Mesenchymal stem cell (in vitro differentiated cells and primary cell): Measurements from ENCODE around the gene TLR3.

Experiments used
- DNase-seq: peaks from one replicate; pipeline ENCODE4 v3.0.0-alpha.2; 2013
- H2AFZ ChIP-seq: one replicate; pipeline ENCODE4 v1.6.1; 2013; ENCODE audit warnings: low read depth, mild to moderate bottlenecking, control low read depth, inconsistent platforms, low read length, moderate library complexity
- H2AK5ac ChIP-seq: 2 replicates; pipeline ENCODE4 v1.6.1; 2013; ENCODE audit warnings: low read length, moderate library complexity, mild to moderate bottlenecking, inconsistent platforms; ENCODE audit not compliant: severe bottlenecking
- H2BK120ac ChIP-seq: one replicate; pipeline ENCODE4 v1.6.1; 2013; ENCODE audit warnings: low read depth, mild to moderate bottlenecking, inconsistent platforms, low read length, moderate library complexity
- H2BK12ac ChIP-seq, 2 experiments: one replicate each; pipeline ENCODE4 v1.6.1; 2013; ENCODE audit warnings: inconsistent platforms in 2 of 2, low read length in 2 of 2, mild to moderate bottlenecking in 2 of 2, moderate library complexity in 2 of 2, control low read depth in 1 of 2
- H2BK15ac ChIP-seq: one replicate; pipeline ENCODE4 v1.6.1; 2013; ENCODE audit warnings: mild to moderate bottlenecking, low read depth, inconsistent platforms; ENCODE audit not compliant: poor library complexity, severe bottlenecking
- H2BK5ac ChIP-seq: 2 replicates; pipeline ENCODE4 v1.6.1; 2013; ENCODE audit warnings: low read depth, mild to moderate bottlenecking, low read length, control low read depth, inconsistent platforms; ENCODE audit not compliant: poor library complexity, severe bottlenecking
- H3K14ac ChIP-seq, 2 experiments: one replicate each; pipeline ENCODE4 v1.6.1; 2013; ENCODE audit warnings: inconsistent platforms in 2 of 2, low read length in 2 of 2, control low read depth in 1 of 2, mild to moderate bottlenecking in 1 of 2, moderate library complexity in 1 of 2
- H3K18ac ChIP-seq, 2 experiments: one replicate each; pipeline ENCODE4 v1.6.1; 2013; ENCODE audit warnings: inconsistent platforms in 2 of 2, low read length in 2 of 2, control low read depth in 1 of 2, low read depth in 1 of 2, mild to moderate bottlenecking in 1 of 2
- H3K23ac ChIP-seq, 2 experiments: one replicate each; pipeline ENCODE4 v1.6.1; 2013; ENCODE audit warnings: inconsistent platforms in 2 of 2, low read length in 2 of 2, mild to moderate bottlenecking in 2 of 2, moderate library complexity in 2 of 2, control low read depth in 1 of 2
- H3K27ac ChIP-seq: 2 replicates; pipeline ENCODE4 v1.5.1; 2013; ENCODE audit warnings: mild to moderate bottlenecking, moderate library complexity, low read length, control low read depth, inconsistent platforms; ENCODE audit not compliant: poor library complexity, severe bottlenecking
- H3K27me3 ChIP-seq, 2 experiments: 2 replicates each; pipeline versions ENCODE4 v1.6.1 to v1.7.0; 2013; ENCODE audit warnings: low read length in 2 of 2, mild to moderate bottlenecking in 2 of 2, moderate library complexity in 2 of 2, control low read depth in 1 of 2, inconsistent platforms in 1 of 2; ENCODE audit not compliant: control insufficient read depth in 1 of 2, insufficient read depth in 1 of 2
- H3K36me3 ChIP-seq, 2 experiments: 2 replicates each; pipeline versions ENCODE4 v1.6.1 to v1.7.0; 2013; ENCODE audit warnings: low read length in 2 of 2, control low read depth in 1 of 2, inconsistent platforms in 1 of 2, low read depth in 1 of 2, mild to moderate bottlenecking in 1 of 2; ENCODE audit not compliant: insufficient read depth in 2 of 2, control insufficient read depth in 1 of 2
- H3K4ac ChIP-seq, 2 experiments: one replicate each; pipeline ENCODE4 v1.6.1; 2013; ENCODE audit warnings: inconsistent platforms in 2 of 2, low read length in 2 of 2, mild to moderate bottlenecking in 2 of 2, moderate library complexity in 2 of 2, control low read depth in 1 of 2, low read depth in 1 of 2
- H3K4me1 ChIP-seq: 2 replicates; pipeline ENCODE4 v1.6.1; 2013; ENCODE audit warnings: low read depth, low read length, control low read depth; ENCODE audit not compliant: control insufficient read depth, insufficient read depth
- H3K4me2 ChIP-seq: 2 replicates; pipeline ENCODE4 v1.6.1; 2013; ENCODE audit warnings: low read length, mild to moderate bottlenecking, inconsistent platforms; ENCODE audit not compliant: poor library complexity, severe bottlenecking
- H3K4me3 ChIP-seq, 2 experiments: 2 replicates each; pipeline versions ENCODE4 v1.5.1 to v1.7.0; 2013; ENCODE audit warnings: low read length in 2 of 2, mild to moderate bottlenecking in 2 of 2, control low read depth in 1 of 2, low read depth in 1 of 2; ENCODE audit not compliant: insufficient read depth in 1 of 2
- H3K79me1 ChIP-seq: replicated peaks from 2 replicates; pipeline ENCODE4 v1.6.1; 2013; ENCODE audit warnings: mild to moderate bottlenecking, control low read depth, low read length, inconsistent platforms; ENCODE audit not compliant: poor library complexity, severe bottlenecking
- H3K9ac ChIP-seq: 2 replicates; pipeline ENCODE4 v1.7.0; 2013; ENCODE audit warnings: mild to moderate bottlenecking, low read length, moderate library complexity
- H3K9me3 ChIP-seq: 2 replicates; pipeline ENCODE4 v1.7.0; 2013; ENCODE audit warnings: mild to moderate bottlenecking, low read length; ENCODE audit not compliant: control insufficient read depth
- H4K8ac ChIP-seq: one replicate; pipeline ENCODE4 v1.6.1; 2013; ENCODE audit warnings: inconsistent platforms, mild to moderate bottlenecking, low read length, moderate library complexity
- H4K91ac ChIP-seq: one replicate; pipeline ENCODE4 v1.6.1; 2013; ENCODE audit warnings: mild to moderate bottlenecking, low read length, inconsistent platforms
- WGBS: methylation state at CpG from one replicate; pipeline ENCODE4 v1.1.7; 2013; ENCODE audit warnings: mixed read lengths; 5-methylcytosine and 5-hydroxymethylcytosine counted together

The TLR3 gene

DNA sequence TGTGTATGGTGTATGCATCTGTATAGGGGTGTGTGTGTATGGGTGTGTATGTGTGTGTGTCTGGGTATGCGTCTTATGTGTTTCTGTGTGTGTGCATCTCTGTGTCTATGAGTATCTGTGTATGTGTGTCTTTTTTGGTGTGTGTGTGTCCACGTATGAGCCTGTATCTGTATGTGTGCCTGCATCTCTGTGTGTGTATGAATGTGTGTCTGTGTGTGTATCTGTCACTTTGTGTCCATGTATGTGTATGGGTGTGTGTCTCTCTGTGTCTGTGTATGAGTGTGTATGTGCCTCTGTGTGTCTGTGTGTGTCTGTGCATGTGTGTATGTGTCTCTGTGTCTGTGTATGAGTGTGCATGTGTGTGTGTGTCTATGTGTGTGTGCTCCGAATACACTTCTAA lies 59.9 kb downstream of the TLR3 start:
- DNase-seq: no peak
- Histone ChIP-seq H3K27ac (no peak overlapping the region), H3K79me1 (no peaks in the 10 kb centered on the region), H2BK15ac (no peak overlapping the region), H3K14ac (no peak overlapping the region), H3K4me1 (no peaks in the 10 kb centered on the region), H2BK120ac (no peak overlapping the region), H2AK5ac (no peak overlapping the region), H3K9ac (no peak overlapping the region), H4K8ac (no peak overlapping the region), H2BK5ac (no peak overlapping the region), H3K27me3 (peaks cover 0 to 4% of the 10 kb centered on the region in 2 experiments), H3K23ac (no peak overlapping the region), H3K4me2 (no peak overlapping the region), H4K91ac (no peak overlapping the region), H3K9me3 (no peaks in the 10 kb centered on the region), H3K4me3 (no peak overlapping the region), H3K4ac (no peak overlapping the region), H3K36me3 (no peaks in the 10 kb centered on the region), H3K18ac (no peak overlapping the region), H2BK12ac (no peak overlapping the region), H2AFZ (no peak overlapping the region)
- WGBS: 85% methylated on average over 2 of the region's 3 CpGs

DNA sequence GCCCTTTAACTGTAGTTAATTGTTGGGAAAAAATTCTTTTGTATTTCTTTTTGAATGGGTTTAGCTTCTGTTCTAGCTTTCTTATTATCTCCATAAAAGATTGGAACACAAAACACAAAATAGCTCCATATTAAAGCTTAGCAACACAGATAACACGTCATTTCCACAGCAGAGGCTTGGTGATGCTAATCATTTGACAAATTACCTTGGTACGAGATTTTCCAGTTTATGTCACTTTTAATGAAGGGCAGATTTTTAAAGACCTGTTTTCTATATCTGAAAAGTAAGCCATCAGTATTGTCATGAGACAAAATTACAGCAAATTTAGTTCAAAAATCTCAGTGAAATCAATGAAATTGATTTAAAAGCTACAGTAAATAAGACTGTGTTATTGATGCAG lies 63.0 kb downstream of the TLR3 start:
- WGBS: 88% methylated on average over 1 of the region's 2 CpGs
- Histone ChIP-seq H2BK5ac (no peak overlapping the region), H2AFZ (no peak overlapping the region), H2AK5ac (no peak overlapping the region), H3K18ac (no peak overlapping the region), H3K4ac (no peak overlapping the region), H4K8ac (no peak overlapping the region), H3K4me2 (no peak overlapping the region), H3K4me1 (no peaks in the 10 kb centered on the region), H3K79me1 (no peaks in the 10 kb centered on the region), H3K27me3 (no peaks in the 10 kb centered on the region), H3K36me3 (no peaks in the 10 kb centered on the region), H3K14ac (no peak overlapping the region), H3K9ac (no peak overlapping the region), H2BK12ac (no peak overlapping the region), H3K9me3 (no peaks in the 10 kb centered on the region), H2BK120ac (no peak overlapping the region), H3K27ac (no peak overlapping the region), H4K91ac (no peak overlapping the region), H3K4me3 (no peak overlapping the region), H3K23ac (no peak overlapping the region), H2BK15ac (no peak overlapping the region)
- DNase-seq: no peak

DNA sequence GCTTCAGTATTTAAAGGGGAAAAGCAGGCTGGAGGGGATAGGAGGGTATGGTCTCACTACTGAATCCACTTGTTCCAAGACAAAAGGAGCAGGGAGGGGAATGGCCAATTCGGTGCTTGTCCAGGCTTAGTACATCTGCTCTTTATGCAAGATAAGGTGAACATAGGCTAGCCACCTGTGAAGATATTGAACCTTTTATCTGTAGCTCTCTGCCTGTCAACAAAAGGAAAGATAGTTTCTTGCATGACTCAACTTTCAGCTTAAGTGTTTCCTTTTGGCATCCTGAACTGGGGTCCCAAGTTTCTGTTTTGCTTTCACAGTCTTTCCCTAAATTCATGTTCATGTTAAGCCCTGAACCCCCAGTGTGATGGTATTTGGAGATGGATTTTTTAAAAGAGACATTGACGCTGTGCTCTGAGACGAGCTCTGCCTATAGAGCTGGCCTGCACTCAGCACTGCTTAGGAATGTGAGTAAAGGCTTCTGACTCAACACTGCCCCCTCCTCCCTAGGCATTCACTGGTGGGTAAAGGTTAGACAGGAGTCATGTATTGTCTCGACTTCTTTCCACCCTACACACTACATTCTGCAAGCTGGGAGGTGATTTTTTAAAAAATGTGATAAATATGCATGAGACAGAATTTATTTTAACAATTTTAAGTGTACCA lies 63.8 kb downstream of the TLR3 start:
- no peak overlapping the region for H4K8ac ChIP-seq
- H3K4me1 ChIP-seq: no peaks in the 10 kb centered on the region
- H3K9ac ChIP-seq: no peak overlapping the region
- H3K9me3 ChIP-seq: no peaks in the 10 kb centered on the region
- H3K27me3 ChIP-seq: no peaks in the 10 kb centered on the region
- no peaks in the 10 kb centered on the region for H3K36me3 ChIP-seq
- no peak overlapping the region for H3K4me3 ChIP-seq
- H2BK120ac ChIP-seq: no peak overlapping the region
- H2BK12ac ChIP-seq: no peak overlapping the region
- no peaks in the 10 kb centered on the region for H3K79me1 ChIP-seq
- H3K23ac ChIP-seq: no peak overlapping the region
- no peak overlapping the region for H4K91ac ChIP-seq
- no peak overlapping the region for H2AFZ ChIP-seq
- H3K4me2 ChIP-seq: no peak overlapping the region
- H3K27ac ChIP-seq: no peak overlapping the region
- H2AK5ac ChIP-seq: no peak overlapping the region
- H2BK5ac ChIP-seq: no peak overlapping the region
- H3K18ac ChIP-seq: no peak overlapping the region
- 23% methylated on average over 3 of the region's 4 CpGs for WGBS
- H3K4ac ChIP-seq: no peak overlapping the region
- no peak overlapping the region for H2BK15ac ChIP-seq
- no peak overlapping the region for H3K14ac ChIP-seq
- peak; percentile 38 for DNase-seq

DNA sequence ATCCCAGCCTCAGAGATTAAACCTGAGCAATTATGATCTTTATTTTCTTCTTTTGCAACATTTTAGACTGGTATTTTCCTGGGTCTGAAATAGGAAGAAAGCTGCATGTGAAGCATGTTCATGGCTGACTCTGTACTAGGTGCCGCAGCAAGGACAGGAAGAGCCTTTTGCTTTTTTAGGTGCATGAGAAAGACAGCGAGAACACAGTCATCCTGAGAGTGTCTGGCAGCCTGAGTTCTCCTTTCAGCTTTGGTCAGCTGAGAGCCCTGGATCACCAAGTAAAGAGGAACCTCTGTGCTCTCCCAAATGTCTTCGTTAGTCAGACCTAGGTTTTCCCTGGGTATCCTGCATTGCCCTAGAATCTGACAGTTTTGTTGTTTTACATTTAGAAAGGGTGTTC lies 65.3 kb downstream of the TLR3 start:
- Histone ChIP-seq H3K18ac (no peak overlapping the region), H3K4me2 (no peak overlapping the region), H2BK5ac (no peak overlapping the region), H3K4me1 (no peaks in the 10 kb centered on the region), H3K9me3 (no peaks in the 10 kb centered on the region), H3K4me3 (no peak overlapping the region), H2AK5ac (no peak overlapping the region), H4K8ac (no peak overlapping the region), H3K79me1 (no peaks in the 10 kb centered on the region), H2BK120ac (no peak overlapping the region), H2AFZ (no peak overlapping the region), H3K27ac (no peak overlapping the region), H3K36me3 (no peaks in the 10 kb centered on the region), H2BK15ac (no peak overlapping the region), H4K91ac (no peak overlapping the region), H3K9ac (no peak overlapping the region), H3K27me3 (no peaks in the 10 kb centered on the region), H2BK12ac (no peak overlapping the region), H3K4ac (no peak overlapping the region), H3K14ac (no peak overlapping the region), H3K23ac (no peak overlapping the region)
- no peak for DNase-seq
- WGBS: 96% methylated on average over 3 of the region's 3 CpGs
